B cell (primary cell): ENCODE data around the gene NPAS3. TPM values are rescaled to one million over a fixed set of nuclear protein-coding genes. Genes with fewer than 3 reads are reported as not detected.

Experiments
- ATAC-seq: fragments of 200-7000 bp; cut with Tn5 transposase; one replicate; pipeline ENCODE4 v1.10.0; 2021; ENCODE audit warnings: low read depth, mild to moderate bottlenecking, moderate number of reproducible peaks, moderate library complexity
- CTCF ChIA-PET: fragments of 350-600 bp; sonication (Branson Sonifier 250); formaldehyde crosslinking; loops from one replicate; lab custom pipeline; 2021; ENCODE audit warnings: antibody characterized with exemption, inconsistent platforms; lab: Charles Lee
- POLR2A ChIA-PET: fragments of 350-600 bp; sonication (Branson Sonifier 250); formaldehyde crosslinking; loops from one replicate; lab custom pipeline; 2021; ENCODE audit warnings: antibody characterized with exemption; lab: Charles Lee
- DNase-seq: peaks from one replicate; pipeline ENCODE4 v3.0.0; 2013
- H2AFZ ChIP-seq: 2 replicates; pipeline ENCODE4 v1.6.1; 2012; ENCODE audit warnings: mild to moderate bottlenecking, low read depth, low read length; ENCODE audit not compliant: insufficient read depth, poor library complexity, severe bottlenecking
- H3K27ac ChIP-seq, 2 donors: 1 replicate in 1 of 2; 2 replicates in 1 of 2; pipeline ENCODE4 v1.5.1; 2012 to 2013; ENCODE audit warnings: low read length in 2 of 2, mild to moderate bottlenecking in 2 of 2, moderate library complexity in 1 of 2
- H3K27me3 ChIP-seq, 4 experiments: fragments of 200-600 bp in 1 of 4; sonication (generic) in 1 of 4; replicated peaks in 1 of 4; 1 replicate in 2 of 4; 2 replicates in 2 of 4; pipeline versions ENCODE4 v1.6.1 to v1.7.0; 2013 to 2016; ENCODE audit warnings: low read length in 3 of 4, mild to moderate bottlenecking in 2 of 4, mixed read lengths in 1 of 4, moderate library complexity in 1 of 4; ENCODE audit not compliant: insufficient read depth in 4 of 4, control insufficient read depth in 3 of 4; ENCODE audit errors: control extremely low read depth in 1 of 4
- H3K36me3 ChIP-seq, 2 experiments: replicated peaks in 1 of 2; 1 replicate in 1 of 2; 2 replicates in 1 of 2; pipeline versions ENCODE4 v1.6.1 to v1.7.1; 2013; ENCODE audit warnings: low read length in 1 of 2; ENCODE audit not compliant: insufficient read depth in 2 of 2, control insufficient read depth in 1 of 2; ENCODE audit errors: control extremely low read depth in 1 of 2, extremely low read depth in 1 of 2
- H3K4me1 ChIP-seq, 2 donors: fragments of 200-600 bp in 1 of 2; sonication (generic) in 1 of 2; 1 replicate in 1 of 2; 2 replicates in 1 of 2; pipeline versions ENCODE4 v1.5.1 to v1.6.1; 2013 to 2017; ENCODE audit warnings: low read length in 2 of 2; ENCODE audit not compliant: control insufficient read depth in 2 of 2, insufficient read depth in 2 of 2
- H3K4me2 ChIP-seq: replicated peaks from 2 replicates; pipeline ENCODE3; 2012; ENCODE audit warnings: mild to moderate bottlenecking, low read depth, low read length; ENCODE audit not compliant: poor library complexity, severe bottlenecking
- H3K4me3 ChIP-seq, 5 experiments: fragments of 200-600 bp in 1 of 5; sonication (generic) in 1 of 5; 1 replicate in 3 of 5; 2 replicates in 2 of 5; pipeline versions ENCODE4 v1.5.1 to v1.7.0; 2011 to 2016; ENCODE audit warnings: low read length in 4 of 5, mild to moderate bottlenecking in 4 of 5, low read depth in 2 of 5, control low read depth in 1 of 5, moderate library complexity in 1 of 5; ENCODE audit not compliant: insufficient read depth in 1 of 5; ENCODE audit errors: control extremely low read depth in 1 of 5, extremely low read depth in 1 of 5
- H3K79me2 ChIP-seq: fragments of 200-600 bp; sonication (generic); one replicate; pipeline ENCODE4 v1.6.0; 2016; ENCODE audit warnings: low read length; ENCODE audit not compliant: control insufficient read depth, insufficient read depth
- H3K9ac ChIP-seq: fragments of 200-600 bp; sonication (generic); 2 replicates; pipeline ENCODE4 v1.6.1; 2017; ENCODE audit warnings: mild to moderate bottlenecking, low read length, moderate library complexity
- H3K9me3 ChIP-seq, 3 donors: one replicate each; pipeline versions ENCODE4 v1.6.1 to v1.7.1; 2013; ENCODE audit warnings: low read length in 2 of 3; ENCODE audit not compliant: control insufficient read depth in 2 of 3, insufficient read depth in 1 of 3; ENCODE audit errors: control extremely low read depth in 1 of 3
- H4K20me1 ChIP-seq: 2 replicates; pipeline ENCODE4 v1.6.0; 2012; ENCODE audit warnings: mild to moderate bottlenecking, low read length; ENCODE audit not compliant: insufficient read depth, control insufficient read depth, poor library complexity, severe bottlenecking
- H3K27ac Mint-ChIP-seq: one replicate; pipeline ENCODE4 v1.8.0; 2021; ENCODE audit warnings: mixed read lengths
- H3K27me3 Mint-ChIP-seq: one replicate; pipeline ENCODE4 v1.8.0; 2021; ENCODE audit warnings: mixed read lengths
- H3K4me1 Mint-ChIP-seq: one replicate; pipeline ENCODE4 v1.8.0; 2021; ENCODE audit warnings: mixed read lengths
- H3K4me3 Mint-ChIP-seq: one replicate; pipeline ENCODE4 v1.8.0; 2021; ENCODE audit warnings: mixed read lengths
- H3K9me3 Mint-ChIP-seq: one replicate; pipeline ENCODE4 v1.8.0; 2022; ENCODE audit warnings: mixed read lengths; ENCODE audit not compliant: insufficient read depth
- EZH2 ChIP-seq: IDR thresholded peaks from 2 replicates; pipeline ENCODE4 v1.6.1; 2012; ENCODE audit warnings: borderline replicate concordance, low read depth, mild to moderate bottlenecking, moderate library complexity, low read length; ENCODE audit not compliant: insufficient read depth, poor library complexity, severe bottlenecking
- WGBS: methylation state at CpG from one replicate; pipeline ENCODE4 v1.1.5; 2013; ENCODE audit warnings: missing lambda C conversion rate; ENCODE audit not compliant: insufficient coverage; 5-methylcytosine and 5-hydroxymethylcytosine counted together
- intact Hi-C: fragments of 100-400 bp; cut with micrococcal nuclease; formaldehyde crosslinking; loops from one replicate; pipeline ENCODE4 v1.10.0; 2022
- polyA plus RNA-seq: library from polyadenylated mRNA; depleted of rRNA; stranded (reverse); fragments of >200 nt; gene quantifications from 2 replicates; pipeline ENCODE4 v1.2.3, GENCODE V29; 2012
- total RNA-seq, 2 donors: library from RNA; stranded (reverse); fragments of 120-200 nt in 1 of 2; gene quantifications; 1 replicate in 1 of 2; 2 replicates in 1 of 2; pipeline versions ENCODE4 v1.2.3 to v1.2.4, GENCODE V29; 2013 to 2022
- TF ChIP-seq, protein P1 (sequence below): fragments of 200-600 bp; IDR thresholded peaks from one replicate; pipeline ENCODE4 v1.8.0; 2022; ENCODE audit warnings: antibody characterized with exemption, mild to moderate bottlenecking

The NPAS3 gene
- total and polyA plus RNA-seq, 2 donors (not counting 1 experiment from before 2014, with no cell fraction given) = not detected

DNA sequence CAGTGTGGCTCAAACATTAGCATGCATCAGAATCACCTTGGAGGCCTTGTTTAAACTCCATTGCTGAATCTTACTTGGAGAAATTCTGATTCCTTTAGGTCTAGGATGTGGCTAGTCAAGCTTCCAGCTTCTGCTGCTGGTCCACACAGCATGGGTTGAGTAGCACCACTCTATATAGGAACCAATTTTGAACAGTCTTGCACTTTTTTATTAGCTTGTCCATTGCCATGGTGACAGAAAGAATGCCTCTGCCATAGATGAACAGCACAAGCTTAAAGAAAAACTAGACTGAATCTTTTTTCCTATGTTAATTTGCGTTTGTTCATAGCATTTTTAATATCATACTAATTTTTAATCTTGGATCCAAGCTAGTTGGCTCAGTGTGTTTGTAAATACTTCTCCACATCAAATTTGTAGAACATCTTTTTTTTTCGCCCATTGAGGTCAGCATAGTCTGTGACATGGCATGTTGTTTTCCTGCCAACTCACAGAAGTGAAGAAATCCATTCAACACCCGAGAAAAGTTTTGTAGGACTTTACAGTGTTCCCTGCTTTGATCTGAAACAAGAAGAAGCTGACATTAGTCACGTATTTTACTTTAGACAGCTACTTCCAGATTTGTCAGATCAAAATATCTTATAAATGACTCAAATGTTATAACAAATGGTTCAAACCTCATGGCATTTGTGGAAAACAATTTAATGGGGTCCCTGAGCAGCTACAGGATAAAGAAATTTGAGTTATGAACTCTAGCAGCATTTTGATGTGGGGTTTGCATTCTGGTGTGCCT is 573.4 kb downstream of the NPAS3 start:
- H3K27ac Mint-ChIP-seq = no peak overlapping the region
- H3K27ac ChIP-seq = no peak overlapping the region
- no peak overlapping the region for H3K4me3 Mint-ChIP-seq
- no peak overlapping the region for H3K9ac ChIP-seq
- POLR2A ChIA-PET = no interaction called here
- no peaks in the 10 kb centered on the region for H3K27me3 ChIP-seq
- no peaks in the 10 kb centered on the region for H3K79me2 ChIP-seq
- ATAC-seq = no peak
- H4K20me1 ChIP-seq = no peaks in the 10 kb centered on the region
- H3K36me3 ChIP-seq = no peaks in the 10 kb centered on the region
- WGBS = 88% methylated on average over 1 of the region's 4 CpGs
- TF ChIP-seq EZH2 = no peak
- TF ChIP-seq, protein P1, sequence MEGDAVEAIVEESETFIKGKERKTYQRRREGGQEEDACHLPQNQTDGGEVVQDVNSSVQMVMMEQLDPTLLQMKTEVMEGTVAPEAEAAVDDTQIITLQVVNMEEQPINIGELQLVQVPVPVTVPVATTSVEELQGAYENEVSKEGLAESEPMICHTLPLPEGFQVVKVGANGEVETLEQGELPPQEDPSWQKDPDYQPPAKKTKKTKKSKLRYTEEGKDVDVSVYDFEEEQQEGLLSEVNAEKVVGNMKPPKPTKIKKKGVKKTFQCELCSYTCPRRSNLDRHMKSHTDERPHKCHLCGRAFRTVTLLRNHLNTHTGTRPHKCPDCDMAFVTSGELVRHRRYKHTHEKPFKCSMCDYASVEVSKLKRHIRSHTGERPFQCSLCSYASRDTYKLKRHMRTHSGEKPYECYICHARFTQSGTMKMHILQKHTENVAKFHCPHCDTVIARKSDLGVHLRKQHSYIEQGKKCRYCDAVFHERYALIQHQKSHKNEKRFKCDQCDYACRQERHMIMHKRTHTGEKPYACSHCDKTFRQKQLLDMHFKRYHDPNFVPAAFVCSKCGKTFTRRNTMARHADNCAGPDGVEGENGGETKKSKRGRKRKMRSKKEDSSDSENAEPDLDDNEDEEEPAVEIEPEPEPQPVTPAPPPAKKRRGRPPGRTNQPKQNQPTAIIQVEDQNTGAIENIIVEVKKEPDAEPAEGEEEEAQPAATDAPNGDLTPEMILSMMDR = no peak
- intact Hi-C loops = no loop called here
- no peaks in the 10 kb centered on the region for H3K27me3 Mint-ChIP-seq
- H3K4me2 ChIP-seq = no peak overlapping the region
- no peak for DNase-seq
- no peaks in the 10 kb centered on the region for H3K9me3 ChIP-seq
- no peaks in the 10 kb centered on the region for H3K4me1 Mint-ChIP-seq
- H3K4me1 ChIP-seq = no peaks in the 10 kb centered on the region
- CTCF ChIA-PET = no interaction called here
- no peak overlapping the region for H2AFZ ChIP-seq
- H3K4me3 ChIP-seq = no peak overlapping the region
- H3K9me3 Mint-ChIP-seq = peaks cover 3% of the 10 kb centered on the region

DNA sequence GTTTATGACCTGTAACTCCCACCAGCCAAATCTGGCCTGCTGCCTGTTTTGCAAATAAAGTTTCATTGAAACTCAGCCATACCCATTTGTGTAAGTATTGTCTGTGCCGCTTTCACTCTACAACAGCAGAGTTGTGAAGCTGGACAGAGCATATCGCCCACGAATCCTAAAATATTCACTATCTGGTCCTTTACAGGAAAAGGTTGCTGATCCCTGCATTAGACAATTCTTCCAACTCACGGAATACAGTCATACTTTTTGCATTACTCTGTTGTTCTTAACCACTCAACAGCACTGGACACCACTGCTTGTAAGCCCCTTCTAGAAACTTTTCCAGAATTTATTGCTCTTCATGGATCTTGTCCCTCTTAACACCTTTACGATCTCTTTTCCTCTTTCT is 576.8 kb downstream of the NPAS3 start:
- DNase-seq (no peak), ATAC-seq (no peak)
- Histone ChIP-seq H3K9ac (no peak overlapping the region), H2AFZ (no peak overlapping the region), H3K9me3 (no peaks in the 10 kb centered on the region), H3K4me1 (no peaks in the 10 kb centered on the region), H3K36me3 (no peaks in the 10 kb centered on the region), H3K27ac (no peak overlapping the region), H3K4me3 (no peak overlapping the region), H3K4me2 (no peak overlapping the region), H4K20me1 (no peaks in the 10 kb centered on the region), H3K79me2 (no peaks in the 10 kb centered on the region), H3K27me3 (no peaks in the 10 kb centered on the region)
- intact Hi-C loops = no loop called here
- no peak overlapping the region for H3K27ac Mint-ChIP-seq
- H3K4me1 Mint-ChIP-seq = no peaks in the 10 kb centered on the region
- POLR2A ChIA-PET = no interaction called here
- no peaks in the 10 kb centered on the region for H3K27me3 Mint-ChIP-seq
- CTCF ChIA-PET = no interaction called here
- H3K9me3 Mint-ChIP-seq = no peaks in the 10 kb centered on the region
- no peak overlapping the region for H3K4me3 Mint-ChIP-seq
- TF ChIP-seq, protein P1 = no peak
- TF ChIP-seq EZH2 = no peak
- WGBS = 90% methylated on average over 4 of the region's 5 CpGs
